Body of pancreas (tissue), 4 donors: ENCODE measurements around the gene RECQL5.

ENCODE experiments used
- POLR2A ChIP-seq, 3 donors: fragments of 450-650 bp; IDR thresholded peaks; one replicate each; pipeline ENCODE4 v1.6.1; 2016; ENCODE audit warnings: antibody characterized with exemption in 3 of 3, mild to moderate bottlenecking in 2 of 3
- TF ChIP-seq, protein P1 (sequence below), 7 experiments: fragments of 450-650 bp in 4 of 7; fragments of 200-600 bp in 3 of 7; sonication (generic) in 3 of 7; IDR thresholded peaks; one replicate each; pipeline ENCODE4 v1.5.1; 2016 to 2019; ENCODE audit warnings: antibody characterized with exemption in 7 of 7

DNA sequence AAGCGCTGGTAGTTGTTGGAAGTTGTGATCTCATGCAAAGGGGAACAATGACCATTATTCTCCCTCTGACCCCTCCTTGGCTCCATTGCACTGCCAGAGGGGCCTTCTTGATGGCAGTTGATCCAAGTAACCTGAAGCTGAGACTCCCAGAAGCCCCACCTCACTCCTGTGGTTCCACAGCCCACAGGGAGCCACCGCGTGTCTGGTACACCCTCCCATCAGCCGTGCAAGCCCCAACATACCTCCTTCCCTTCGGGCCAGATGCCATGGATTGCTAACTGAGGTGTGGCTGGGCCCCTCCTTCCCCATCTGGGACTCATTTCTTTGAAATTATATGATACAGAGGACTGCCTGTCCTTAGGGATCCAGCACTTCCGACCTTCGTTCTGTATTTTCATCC is 18.0 kb upstream of the RECQL5 start:
- TF ChIP-seq, protein P1, sequence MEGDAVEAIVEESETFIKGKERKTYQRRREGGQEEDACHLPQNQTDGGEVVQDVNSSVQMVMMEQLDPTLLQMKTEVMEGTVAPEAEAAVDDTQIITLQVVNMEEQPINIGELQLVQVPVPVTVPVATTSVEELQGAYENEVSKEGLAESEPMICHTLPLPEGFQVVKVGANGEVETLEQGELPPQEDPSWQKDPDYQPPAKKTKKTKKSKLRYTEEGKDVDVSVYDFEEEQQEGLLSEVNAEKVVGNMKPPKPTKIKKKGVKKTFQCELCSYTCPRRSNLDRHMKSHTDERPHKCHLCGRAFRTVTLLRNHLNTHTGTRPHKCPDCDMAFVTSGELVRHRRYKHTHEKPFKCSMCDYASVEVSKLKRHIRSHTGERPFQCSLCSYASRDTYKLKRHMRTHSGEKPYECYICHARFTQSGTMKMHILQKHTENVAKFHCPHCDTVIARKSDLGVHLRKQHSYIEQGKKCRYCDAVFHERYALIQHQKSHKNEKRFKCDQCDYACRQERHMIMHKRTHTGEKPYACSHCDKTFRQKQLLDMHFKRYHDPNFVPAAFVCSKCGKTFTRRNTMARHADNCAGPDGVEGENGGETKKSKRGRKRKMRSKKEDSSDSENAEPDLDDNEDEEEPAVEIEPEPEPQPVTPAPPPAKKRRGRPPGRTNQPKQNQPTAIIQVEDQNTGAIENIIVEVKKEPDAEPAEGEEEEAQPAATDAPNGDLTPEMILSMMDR (IDR thresholded peaks at IDR 0.05), result no peak
- no peak for TF ChIP-seq POLR2A (IDR thresholded peaks at IDR 0.05)
